Medulla oblongata (tissue), 1 donor: ENCODE data around the gene C17orf67.

Source experiments
- DNase-seq: peaks from one replicate; pipeline ENCODE4 v3.0.0-alpha.2; 2015; ENCODE audit errors: extremely low spot score

C17orf67 gene

GRCh38 chr17:56808503-56808902 is 25.2 kb downstream of the C17orf67 start:
- DNase-seq: peak; percentile 42

GRCh38 chr17:56807723-56808122 is 26.0 kb downstream of the C17orf67 start:
- no peak for DNase-seq

DNA sequence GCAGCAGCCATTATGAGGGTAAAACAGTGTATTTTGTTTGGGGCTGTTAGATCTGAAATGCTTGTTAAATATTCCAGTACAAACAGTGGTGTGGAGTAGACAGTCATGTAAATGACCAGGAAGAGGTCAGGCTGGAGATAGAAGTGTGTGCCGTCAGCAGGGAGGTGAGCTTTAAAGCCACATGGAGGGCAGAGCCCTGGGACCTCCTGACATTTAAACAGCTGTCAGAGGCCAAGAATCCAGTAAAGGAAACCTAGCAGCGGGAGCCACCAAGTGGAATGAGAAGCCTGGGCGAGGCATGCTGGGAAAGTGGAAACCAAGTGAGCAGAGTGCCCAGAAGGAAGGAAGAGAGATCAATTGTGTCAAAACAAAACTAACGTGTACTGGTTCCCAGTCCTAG is 26.8 kb downstream of the C17orf67 start:
- no peak for DNase-seq

DNA sequence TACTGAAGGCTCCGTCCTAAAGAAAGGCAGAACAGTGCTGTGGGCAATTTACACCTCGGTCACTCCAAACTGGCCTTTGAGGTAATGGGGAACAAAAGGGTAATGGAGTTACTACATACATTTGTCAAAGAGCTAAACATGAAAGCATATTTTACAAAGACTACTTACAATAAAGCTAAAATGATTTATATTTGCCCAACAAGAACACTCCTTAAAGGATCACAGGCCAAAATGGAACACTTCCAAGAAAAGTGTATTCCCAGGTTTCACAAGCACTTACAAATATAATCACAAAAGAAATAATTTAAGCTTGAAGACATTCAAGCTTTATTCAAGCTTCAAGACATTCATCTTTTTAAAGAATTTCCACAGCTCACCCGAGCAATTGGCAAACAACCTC is 29.3 kb downstream of the C17orf67 start:
- no peak for DNase-seq

GRCh38 chr17:56803071-56803470 is 30.6 kb downstream of the C17orf67 start:
- no peak for DNase-seq

DNA sequence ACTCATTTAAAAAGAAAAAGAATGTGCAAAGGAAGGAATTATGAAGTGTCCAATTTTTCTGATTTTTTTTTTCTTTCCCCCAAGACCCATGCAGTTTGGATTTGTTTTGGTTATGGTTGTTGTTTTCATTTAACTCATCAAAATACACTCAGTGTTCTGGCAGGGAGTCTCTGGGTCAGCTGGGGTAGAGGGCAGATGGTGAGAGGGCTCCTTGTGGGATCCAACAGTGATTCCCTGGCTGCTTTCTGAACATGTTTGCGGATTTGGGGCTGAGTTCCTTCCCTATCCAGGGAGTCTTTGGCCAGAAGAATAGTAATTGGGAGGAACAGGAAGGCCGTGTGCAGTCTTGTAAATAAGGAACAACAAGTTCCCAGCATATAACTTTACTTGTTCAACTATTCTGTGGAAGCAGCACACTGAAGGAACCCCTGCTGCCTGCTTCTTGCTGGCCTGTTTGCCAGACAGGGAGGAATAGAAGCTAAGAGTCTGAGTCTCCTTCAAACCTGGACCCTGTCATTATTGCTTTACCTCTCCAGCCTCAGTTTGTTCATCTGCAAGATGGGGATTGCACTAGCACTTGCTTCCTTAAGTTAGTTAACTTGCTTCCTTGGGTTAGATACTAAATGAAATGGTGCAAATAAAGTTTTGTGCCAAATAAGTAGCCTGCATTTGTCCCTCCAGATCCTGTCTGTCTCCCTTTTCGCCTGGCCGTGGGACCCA is 32.1 kb downstream of the C17orf67 start:
- DNase-seq: no peak

DNA sequence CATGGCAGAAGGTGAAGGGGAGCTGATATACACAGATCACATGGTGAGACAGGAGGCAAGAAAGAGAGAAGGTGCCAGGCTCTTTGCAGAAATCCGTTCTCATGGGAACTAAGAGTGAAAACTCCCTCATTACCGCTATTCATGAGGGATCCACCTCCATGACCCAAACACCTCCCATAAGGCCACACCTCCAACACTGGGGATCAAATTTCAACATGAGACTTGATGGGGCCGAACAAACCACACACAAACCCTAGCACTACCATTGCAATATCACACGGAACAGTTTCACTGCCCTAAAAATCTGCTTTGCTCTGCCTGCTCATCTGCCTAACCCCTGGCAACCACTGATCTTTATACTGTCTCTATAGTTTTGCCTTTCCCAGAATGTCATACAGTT is 34.8 kb downstream of the C17orf67 start:
- DNase-seq: no peak

GRCh38 chr17:56796536-56796935 is 37.2 kb downstream of the C17orf67 start:
- DNase-seq: no peak

GRCh38 chr17:56795221-56795865 is 38.4 kb downstream of the C17orf67 start:
- DNase-seq: no peak

DNA sequence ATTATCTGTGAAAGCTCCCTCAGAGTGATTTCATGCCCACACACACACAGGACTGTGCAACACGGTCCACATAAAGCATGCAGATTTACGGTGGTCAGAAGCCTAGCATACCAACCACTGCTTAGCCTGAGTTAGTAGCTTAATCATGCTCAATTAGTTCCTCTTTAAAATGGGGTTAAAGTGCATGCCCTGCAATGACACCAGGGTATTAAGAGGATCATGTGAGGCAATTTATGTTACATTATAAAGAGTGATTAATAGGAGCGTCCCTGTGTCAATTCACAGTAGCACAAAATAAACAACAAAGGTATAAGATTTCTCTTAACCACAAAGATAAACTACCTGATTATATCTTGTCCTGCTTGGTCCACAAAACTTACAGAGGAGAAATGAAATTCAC is 39.8 kb downstream of the C17orf67 start:
- no peak for DNase-seq

GRCh38 chr17:56793531-56793930 is 40.2 kb downstream of the C17orf67 start:
- DNase-seq: peak; percentile 60

- DNase-seq: no peak
These were observed 41.5 kb downstream of the C17orf67 start for GRCh38 chr17:56792267-56792666.

GRCh38 chr17:56786989-56787482 is 46.7 kb downstream of the C17orf67 start:
- peak; percentile 19 for DNase-seq

- DNase-seq: no peak
These were observed 47.6 kb downstream of the C17orf67 start for GRCh38 chr17:56785997-56786680.

- no peak for DNase-seq
These were observed 48.3 kb downstream of the C17orf67 start for GRCh38 chr17:56785405-56785804.

- DNase-seq: no peak
These were observed 51.4 kb downstream of the C17orf67 start for GRCh38 chr17:56782338-56782737.

- no peak for DNase-seq
These were observed 51.8 kb downstream of the C17orf67 start for GRCh38 chr17:56781906-56782305.

- peak; percentile 79 for DNase-seq
These were observed 53.6 kb downstream of the C17orf67 start for GRCh38 chr17:56779898-56780777.

DNA sequence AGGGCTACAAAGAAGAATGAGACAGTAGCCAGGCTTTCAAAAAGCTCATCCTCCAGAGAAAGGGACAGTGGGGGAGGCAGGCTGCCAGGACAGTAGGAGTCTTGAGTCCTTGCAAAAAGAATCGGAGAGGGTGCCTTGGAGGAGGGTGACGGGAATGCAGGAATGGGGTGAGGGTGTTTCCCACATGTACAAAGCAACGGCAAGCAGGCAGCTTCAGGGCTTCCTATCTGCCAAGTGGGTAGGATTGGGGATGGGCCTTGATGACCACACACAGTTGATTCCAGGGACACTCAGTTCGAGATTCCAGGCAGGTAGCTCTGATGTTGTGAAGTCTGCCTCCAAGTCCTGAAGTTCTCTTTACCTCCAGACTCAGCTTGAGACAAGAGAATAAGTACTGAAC is 54.4 kb downstream of the C17orf67 start:
- DNase-seq: no peak

DNA sequence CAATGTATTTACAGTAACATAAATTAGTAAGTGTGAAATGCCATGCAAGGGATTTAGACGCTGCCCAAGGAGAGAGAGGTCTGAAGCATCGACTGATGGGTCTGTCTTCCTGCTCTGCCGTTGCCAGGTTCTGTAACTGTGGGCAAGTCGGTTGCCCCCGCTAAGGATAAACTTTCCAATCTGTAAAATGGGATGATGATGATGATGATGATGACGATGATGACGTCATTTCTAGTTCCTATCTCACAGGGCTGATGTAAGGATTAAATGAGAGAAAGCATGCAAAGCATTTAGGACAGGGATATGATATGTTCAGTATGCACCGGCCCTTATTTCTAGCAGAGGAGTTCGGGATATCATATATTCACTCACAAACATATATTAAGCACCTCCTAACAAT is 54.8 kb downstream of the C17orf67 start:
- no peak for DNase-seq

DNA sequence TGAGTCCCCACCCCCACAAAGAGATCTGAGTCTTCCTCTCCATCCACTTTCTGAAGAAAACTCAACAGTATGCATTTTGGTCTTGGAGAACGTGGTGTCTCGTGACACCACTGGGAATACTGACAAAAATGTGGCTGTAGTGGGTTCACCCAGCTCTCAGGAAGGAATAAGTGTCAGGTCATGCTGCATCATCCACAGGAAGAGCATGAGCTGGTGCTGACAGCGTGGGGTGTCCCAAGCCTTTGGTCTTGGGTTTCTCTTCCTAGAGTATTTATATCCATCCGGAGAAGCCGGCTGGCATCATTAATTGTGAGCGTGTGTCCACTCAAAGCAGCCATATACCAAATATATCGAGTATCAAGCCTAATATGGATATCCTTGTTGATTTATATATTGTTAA is 55.9 kb downstream of the C17orf67 start:
- no peak for DNase-seq

DNA sequence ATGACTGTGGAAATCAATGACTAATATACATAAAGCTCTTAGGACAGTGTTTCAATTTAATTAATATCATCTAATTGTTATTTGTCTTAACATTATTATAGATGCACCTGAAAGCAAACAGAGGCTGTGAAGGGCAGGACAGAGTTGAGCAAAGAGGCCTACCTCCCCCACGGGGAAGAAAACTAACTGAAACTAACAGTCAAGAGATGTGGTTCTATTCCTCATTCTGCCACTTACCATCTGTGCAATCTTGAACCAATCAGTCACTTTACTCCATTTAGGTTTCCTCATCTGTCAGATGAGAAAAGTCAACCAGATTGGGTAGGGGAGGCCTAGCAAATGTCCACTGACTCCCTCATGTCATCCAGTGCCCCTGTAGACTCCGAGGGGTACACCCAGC is 59.1 kb downstream of the C17orf67 start:
- DNase-seq: no peak
